H1 (cell line): ENCODE results near the gene DNAI1. TPM values are rescaled to one million over a fixed set of nuclear protein-coding genes. Genes with fewer than 3 reads are reported as not detected.

Source experiments
- CTCF ChIA-PET: fragments of 300-600 bp; sonication (Branson Sonifier 250); formaldehyde crosslinking; loops from one replicate; lab custom pipeline; 2021; ENCODE audit not compliant: partially characterized antibody; lab: Charles Lee
- POLR2A ChIA-PET: fragments of 300-600 bp; sonication (Branson Sonifier 250); formaldehyde crosslinking; loops from one replicate; lab custom pipeline; 2021; ENCODE audit warnings: inconsistent platforms; ENCODE audit not compliant: partially characterized antibody; lab: Charles Lee
- DNase-seq, 2 experiments: peaks; one replicate each; pipeline versions ENCODE4 v3.0.0 to v3.0.0-alpha.2; 2010 to 2022; ENCODE audit warnings: low spot score in 2 of 2, low read depth in 1 of 2, mixed read lengths in 1 of 2
- FAIRE-seq: peaks from 2 replicates; lab custom pipeline; 2011; peaks lifted over from hg19 to GRCh38; lab: Jason Lieb, UNC
- H2AFZ ChIP-seq: 2 replicates; pipeline ENCODE4 v1.8.1; 2012; ENCODE audit warnings: low read length, inconsistent platforms
- H2AK5ac ChIP-seq: 2 replicates; pipeline ENCODE4 v1.6.1; 2013; ENCODE audit warnings: low read depth, low read length
- H2BK120ac ChIP-seq: replicated peaks from 2 replicates; pipeline ENCODE3; 2013; ENCODE audit warnings: low read depth, low read length, inconsistent platforms
- H2BK12ac ChIP-seq: 2 replicates; pipeline ENCODE4 v1.6.1; 2013; ENCODE audit warnings: low read depth, low read length
- H2BK15ac ChIP-seq: 2 replicates; pipeline ENCODE4 v1.6.1; 2013; ENCODE audit warnings: low read length
- H2BK20ac ChIP-seq: 2 replicates; pipeline ENCODE4 v1.6.1; 2013; ENCODE audit warnings: low read length
- H2BK5ac ChIP-seq: 2 replicates; pipeline ENCODE4 v1.6.1; 2013; ENCODE audit warnings: low read depth, low read length
- H3K14ac ChIP-seq: 2 replicates; pipeline ENCODE4 v1.6.1; 2013; ENCODE audit warnings: inconsistent platforms; ENCODE audit not compliant: insufficient read length
- H3K18ac ChIP-seq: 2 replicates; pipeline ENCODE4 v1.6.1; 2013; ENCODE audit warnings: low read length; ENCODE audit errors: extremely low read depth
- H3K23ac ChIP-seq: 2 replicates; pipeline ENCODE4 v1.6.1; 2013; ENCODE audit warnings: inconsistent platforms; ENCODE audit not compliant: insufficient read length
- H3K23me2 ChIP-seq: 2 replicates; pipeline ENCODE4 v1.6.1; 2013; ENCODE audit warnings: low read depth, low read length
- H3K27ac ChIP-seq: 2 replicates; pipeline ENCODE4 v1.6.1; 2011; ENCODE audit warnings: low read depth, low read length, inconsistent platforms
- H3K27me3 ChIP-seq, 4 experiments: replicated peaks in 1 of 4; 1 replicate in 1 of 4; 2 replicates in 3 of 4; pipeline versions ENCODE4 v1.6.1 to v1.8.1; 2011 to 2013; ENCODE audit warnings: low read length in 3 of 4, mild to moderate bottlenecking in 3 of 4, inconsistent platforms in 2 of 4, mixed read lengths in 2 of 4, moderate library complexity in 1 of 4; ENCODE audit not compliant: control insufficient read depth in 3 of 4, insufficient read depth in 3 of 4; ENCODE audit errors: extremely low read depth in 1 of 4
- H3K36me3 ChIP-seq, 4 experiments: 2 replicates each; pipeline versions ENCODE4 v1.6.1 to v1.8.1; 2011 to 2013; ENCODE audit warnings: mild to moderate bottlenecking in 4 of 4, low read length in 3 of 4, moderate library complexity in 2 of 4, control low read depth in 1 of 4, inconsistent platforms in 1 of 4; ENCODE audit not compliant: insufficient read depth in 4 of 4, control insufficient read depth in 2 of 4
- H3K4ac ChIP-seq: replicated peaks from 2 replicates; pipeline ENCODE3; 2013; ENCODE audit warnings: low read length, low read depth, mixed read lengths, inconsistent platforms; ENCODE audit not compliant: insufficient read length
- H3K4me1 ChIP-seq, 4 experiments: replicated peaks in 1 of 4; 1 replicate in 1 of 4; 2 replicates in 3 of 4; pipeline versions ENCODE4 v1.6.1 to v1.8.1; 2011 to 2013; ENCODE audit warnings: low read length in 3 of 4, inconsistent platforms in 2 of 4, mixed read lengths in 1 of 4; ENCODE audit not compliant: insufficient read depth in 4 of 4, control insufficient read depth in 3 of 4
- H3K4me2 ChIP-seq, 2 experiments: 2 replicates each; pipeline versions ENCODE4 v1.6.1 to v1.8.1; 2011 to 2013; ENCODE audit warnings: low read depth in 2 of 2, low read length in 2 of 2, control low read depth in 1 of 2, inconsistent platforms in 1 of 2, mild to moderate bottlenecking in 1 of 2; ENCODE audit not compliant: insufficient read depth in 1 of 2
- H3K4me3 ChIP-seq, 4 experiments: fragments of 200-600, 300-600 bp in 1 of 4; sonication (generic), shearing (Covaris generic), sonication (Bioruptor Twin) in 1 of 4; 2 replicates each; pipeline versions ENCODE4 v1.5.1 to v1.8.1; 2011 to 2016; ENCODE audit warnings: low read length in 4 of 4, low read depth in 3 of 4, control low read depth in 2 of 4, inconsistent platforms in 2 of 4, mild to moderate bottlenecking in 2 of 4, mixed read lengths in 1 of 4, moderate library complexity in 1 of 4; ENCODE audit not compliant: insufficient read depth in 2 of 4; ENCODE audit errors: extremely low read depth in 1 of 4
- H3K56ac ChIP-seq: replicated peaks from 2 replicates; pipeline ENCODE3; 2013; ENCODE audit warnings: low read depth, mild to moderate bottlenecking, mixed read lengths, low read length, inconsistent platforms; ENCODE audit not compliant: insufficient read length
- H3K79me1 ChIP-seq: 2 replicates; pipeline ENCODE4 v1.6.1; 2013; ENCODE audit warnings: low read depth, low read length, control low read depth
- H3K79me2 ChIP-seq, 2 experiments: 2 replicates each; pipeline versions ENCODE4 v1.6.1 to v1.8.1; 2012 to 2013; ENCODE audit warnings: low read length in 2 of 2, mild to moderate bottlenecking in 2 of 2, inconsistent platforms in 1 of 2; ENCODE audit not compliant: insufficient read depth in 2 of 2, control insufficient read depth in 1 of 2
- H3K9ac ChIP-seq, 4 experiments: replicated peaks in 1 of 4; 1 replicate in 1 of 4; 2 replicates in 3 of 4; pipeline versions ENCODE4 v1.6.1 to v1.8.1; 2011 to 2013; ENCODE audit warnings: low read depth in 3 of 4, low read length in 3 of 4, control low read depth in 2 of 4, mild to moderate bottlenecking in 2 of 4, moderate library complexity in 2 of 4, inconsistent platforms in 1 of 4; ENCODE audit errors: extremely low read depth in 1 of 4
- H3K9me3 ChIP-seq, 2 experiments: 2 replicates each; pipeline versions ENCODE4 v1.6.1 to v1.8.1; 2012 to 2013; ENCODE audit warnings: mild to moderate bottlenecking in 2 of 2, moderate library complexity in 2 of 2, control low read depth in 1 of 2, inconsistent platforms in 1 of 2, low read depth in 1 of 2, low read length in 1 of 2, mixed read lengths in 1 of 2; ENCODE audit not compliant: insufficient read depth in 2 of 2
- H4K20me1 ChIP-seq, 2 experiments: replicated peaks in 1 of 2; 2 replicates each; pipeline versions ENCODE3 to v1.8.1; 2011 to 2013; ENCODE audit warnings: inconsistent platforms in 2 of 2, low read length in 2 of 2, mild to moderate bottlenecking in 1 of 2; ENCODE audit not compliant: insufficient read depth in 2 of 2, control insufficient read depth in 1 of 2
- H4K5ac ChIP-seq: 2 replicates; pipeline ENCODE4 v1.6.1; 2013; ENCODE audit warnings: low read length, low read depth, mixed read lengths, inconsistent platforms; ENCODE audit not compliant: insufficient read length
- H4K8ac ChIP-seq: 2 replicates; pipeline ENCODE4 v1.8.0; 2013; ENCODE audit warnings: mild to moderate bottlenecking, moderate library complexity, low read length, inconsistent platforms; ENCODE audit not compliant: insufficient read depth; ENCODE audit errors: extremely low read depth
- H4K91ac ChIP-seq: replicated peaks from 2 replicates; pipeline ENCODE3; 2013; ENCODE audit warnings: low read length, mixed read lengths, inconsistent platforms; ENCODE audit not compliant: insufficient read length
- JUN ChIP-seq: IDR thresholded peaks from 2 replicates; pipeline ENCODE4 v1.6.1; 2011; ENCODE audit warnings: low read depth, mild to moderate bottlenecking, improper control_type of control experiment, low read length
- POLR2A ChIP-seq, 2 experiments: IDR thresholded peaks; 1 replicate in 1 of 2; 2 replicates in 1 of 2; pipeline ENCODE4 v1.6.1; 2011; ENCODE audit warnings: low read depth in 2 of 2, low read length in 2 of 2, mild to moderate bottlenecking in 2 of 2; ENCODE audit errors: control extremely low read depth in 1 of 2
- POLR2AphosphoS5 ChIP-seq: IDR thresholded peaks from 2 replicates; pipeline ENCODE4 v1.6.1; 2011; ENCODE audit warnings: low read depth, low read length
- RAD21 ChIP-seq, 2 experiments: IDR thresholded peaks in 1 of 2; conservative IDR thresholded peaks in 1 of 2; 2 replicates each; pipeline ENCODE4 v1.6.1; 2011; ENCODE audit warnings: low read depth in 2 of 2, low read length in 2 of 2, improper control_type of control experiment in 1 of 2, inconsistent platforms in 1 of 2, mild to moderate bottlenecking in 1 of 2, moderate library complexity in 1 of 2
- SIN3A ChIP-seq, 2 experiments: IDR thresholded peaks in 1 of 2; conservative IDR thresholded peaks in 1 of 2; 2 replicates each; pipeline ENCODE4 v1.6.1; 2011 to 2012; ENCODE audit warnings: low read length in 2 of 2, improper control_type of control experiment in 1 of 2, low read depth in 1 of 2, mild to moderate bottlenecking in 1 of 2
- TAF1 ChIP-seq: IDR thresholded peaks from 2 replicates; pipeline ENCODE4 v1.6.1; 2011; ENCODE audit warnings: mild to moderate bottlenecking, low read depth, low read length
- TBP ChIP-seq: IDR thresholded peaks from 2 replicates; pipeline ENCODE4 v1.6.1; 2011; ENCODE audit warnings: low read depth, low read length, improper control_type of control experiment
- WGBS, 2 experiments: shearing (Covaris generic) in 1 of 2; methylation state at CpG; one replicate each; pipeline versions ENCODE4 v1.1.6 to v1.1.7; 2013 to 2015; ENCODE audit warnings: low lambda C conversion rate in 2 of 2, mixed read lengths in 2 of 2, inconsistent platforms in 1 of 2, low coverage in 1 of 2, missing lambda C conversion rate in 1 of 2; ENCODE audit not compliant: insufficient replicate concordance in 2 of 2, insufficient coverage in 1 of 2, insufficient read length in 1 of 2; ENCODE audit errors: extremely low coverage in 1 of 2, missing lambda C conversion rate in 1 of 2; 5-methylcytosine and 5-hydroxymethylcytosine counted together
- polyA plus RNA-seq, 7 experiments: library from polyadenylated mRNA; depleted of rRNA in 3 of 7; stranded (reverse) in 5 of 7; unstranded in 2 of 7; fragments of >200 nt in 5 of 7; fragments of 200-250 nt in 2 of 7; gene quantifications; 1 replicate in 5 of 7; 2 replicates in 1 of 7; 4 replicates in 1 of 7; pipeline versions ENCODE4 v1.2.1 to v1.2.3, GENCODE V29; 2011 to 2013; ENCODE audit warnings: missing spikeins in 2 of 7, mixed read lengths in 2 of 7
- total RNA-seq: library from RNA; stranded (reverse); fragmentation: NEBNext Ultra II Directional; extraction: Animal tissue kit (Norgen Biotek cat#: 25700); gene quantifications from 2 replicates; pipeline ENCODE4 v1.2.1, GENCODE V29; 2021

The DNAI1 gene
- total and polyA plus RNA-seq, 2 of the 8 experiments (the other 6 are each of a cell fraction or from before 2014, with no cell fraction given), result 0.37 to 0.54 TPM

DNA sequence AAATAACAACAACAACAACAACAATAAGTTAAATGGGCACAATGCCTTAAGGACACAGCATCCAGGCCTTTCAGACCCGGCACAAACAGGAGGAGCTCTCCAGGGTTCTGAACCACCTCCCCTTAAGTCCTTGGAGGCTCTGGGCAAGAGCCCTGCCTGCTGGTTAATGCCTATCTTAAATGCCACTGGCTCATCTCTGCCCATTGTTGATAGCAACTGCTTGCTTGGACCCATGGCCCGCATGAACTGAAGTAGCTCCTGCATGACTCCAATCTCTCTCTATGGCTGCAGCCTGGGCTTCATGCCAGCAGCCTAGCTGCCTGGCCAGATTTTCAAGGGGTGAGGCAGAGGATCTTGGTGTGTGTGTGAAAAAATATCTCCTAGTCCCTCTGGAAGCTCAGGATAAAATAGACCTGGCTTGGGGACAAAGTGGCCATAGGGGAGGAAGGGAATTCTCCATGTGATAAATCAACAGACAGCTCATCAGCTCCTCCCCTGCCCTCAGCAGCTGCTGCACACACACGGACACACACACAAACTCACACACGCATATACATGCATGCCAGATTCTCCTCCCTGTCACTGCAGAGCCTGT lies 27.7 kb upstream of the DNAI1 start:
- no peak overlapping the region for H3K14ac ChIP-seq
- no peak overlapping the region for H2AK5ac ChIP-seq
- no peak for TF ChIP-seq POLR2AphosphoS5
- TF ChIP-seq TBP, result no peak
- TF ChIP-seq SIN3A (conservative IDR thresholded peaks at IDR 0.05 in 1 of 2, IDR thresholded peaks at IDR 0.05 in 1 of 2; ENCODE audit: low read depth in 1 of 2, low read length in 2 of 2), result peak; percentile 85; a peak in 2 of 4 replicates
- no peak for TF ChIP-seq POLR2A (IDR thresholded peaks at IDR 0.05; ENCODE audit: control extremely low read depth in 1 of 2, low read depth in 2 of 2, low read length in 2 of 2)
- no peak for TF ChIP-seq TAF1
- peak in 1 of 2 experiments; percentile 8; a peak in 1 of 4 replicates for TF ChIP-seq RAD21 (IDR thresholded peaks at IDR 0.05 in 1 of 2, conservative IDR thresholded peaks at IDR 0.05 in 1 of 2; ENCODE audit: low read depth in 2 of 2, low read length in 2 of 2)
- TF ChIP-seq JUN, result no peak
- H3K23ac ChIP-seq, result no peak overlapping the region
- no peak overlapping the region for H3K56ac ChIP-seq
- no peaks in the 10 kb centered on the region for H3K36me3 ChIP-seq
- no peak overlapping the region for H4K91ac ChIP-seq
- H3K9me3 ChIP-seq, result no peaks in the 10 kb centered on the region
- no peak overlapping the region for H3K18ac ChIP-seq
- POLR2A ChIA-PET, result no interaction called here
- DNase-seq, result peak; percentile 34 to 69
- H3K4me3 ChIP-seq, result no peak overlapping the region
- no peak overlapping the region for H2BK20ac ChIP-seq
- H2BK15ac ChIP-seq, result no peak overlapping the region
- no peak overlapping the region for H3K9ac ChIP-seq
- H3K4me1 ChIP-seq, result no peaks in the 10 kb centered on the region
- H3K27me3 ChIP-seq, result no peaks in the 10 kb centered on the region
- 75% methylated on average over 4 of the region's 4 CpGs; no CpG with 5 or more reads in 1 of the 2 experiments for WGBS, 2 experiments
- H2BK120ac ChIP-seq, result no peak overlapping the region
- no peak overlapping the region for H2BK12ac ChIP-seq
- no peak overlapping the region for H2BK5ac ChIP-seq
- no peaks in the 10 kb centered on the region; the same call in 1 of the 2 replicates for H3K79me1 ChIP-seq
- no peak overlapping the region for H3K27ac ChIP-seq
- no peak overlapping the region for H4K8ac ChIP-seq
- FAIRE-seq, result peak; percentile 72
- H4K20me1 ChIP-seq, result peaks cover 0 to 10% of the 10 kb centered on the region in 2 experiments
- H3K79me2 ChIP-seq, result no peaks in the 10 kb centered on the region
- H2AFZ ChIP-seq, result no peak overlapping the region
- H3K4ac ChIP-seq, result no peak overlapping the region
- no peak overlapping the region for H4K5ac ChIP-seq
- no peaks in the 10 kb centered on the region for H3K23me2 ChIP-seq
- H3K4me2 ChIP-seq, result no peak overlapping the region
- CTCF ChIA-PET, result interaction anchor here (0.7 to 11.7 kb wide), 24 partner anchors 9 to 197 kb away, joined by 3 to 106 read pairs (median 8); no protein-coding TSS in a partner anchor
